SKM-1 (cell line): Measurements from ENCODE around the gene VPREB3.

Experiments
- DNase-seq: peaks from one replicate; lab custom pipeline; 2025; ENCODE audit not compliant: unreplicated experiment; lab: John Stamatoyannopoulos, UW

The VPREB3 gene

GRCh38 chr22:23783265-23784150 lies 29.3 kb upstream of the VPREB3 start:
- DNase-seq = no peak

DNA sequence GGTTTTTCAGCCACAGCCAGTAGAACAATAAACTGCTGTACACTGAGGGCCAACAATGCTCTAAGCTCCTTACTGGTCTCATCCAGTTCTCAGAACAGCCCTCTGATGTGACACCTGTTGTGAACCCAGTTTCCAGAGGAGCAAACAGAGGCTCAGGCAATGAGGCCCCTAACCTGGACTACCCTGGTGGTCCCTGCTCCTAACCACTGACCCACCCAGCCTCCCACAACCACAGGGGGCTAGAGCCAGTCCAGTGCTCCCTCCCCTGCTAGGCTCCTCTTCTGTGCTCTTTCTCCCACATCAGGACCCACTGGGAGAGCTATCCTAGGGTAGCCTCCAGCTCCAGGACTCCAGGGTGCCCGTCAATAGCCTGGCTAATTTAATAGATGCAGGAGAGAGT lies 28.5 kb upstream of the VPREB3 start:
- no peak for DNase-seq

DNA sequence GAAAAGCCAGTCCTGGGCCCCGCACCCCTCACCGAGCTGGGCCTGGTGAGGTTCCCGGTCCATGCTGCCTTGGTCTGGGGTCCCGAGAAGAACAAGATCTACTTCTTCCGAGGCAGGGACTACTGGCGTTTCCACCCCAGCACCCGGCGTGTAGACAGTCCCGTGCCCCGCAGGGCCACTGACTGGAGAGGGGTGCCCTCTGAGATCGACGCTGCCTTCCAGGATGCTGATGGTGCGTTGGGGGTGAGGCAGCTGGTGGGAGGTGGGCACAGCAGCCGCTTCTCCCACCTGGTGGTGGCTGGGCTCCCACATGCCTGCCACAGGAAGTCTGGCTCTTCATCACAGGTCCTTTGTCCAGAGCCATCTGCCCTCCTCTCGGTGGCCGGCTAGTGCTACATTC lies 28.0 kb upstream of the VPREB3 start:
- no peak for DNase-seq

DNA sequence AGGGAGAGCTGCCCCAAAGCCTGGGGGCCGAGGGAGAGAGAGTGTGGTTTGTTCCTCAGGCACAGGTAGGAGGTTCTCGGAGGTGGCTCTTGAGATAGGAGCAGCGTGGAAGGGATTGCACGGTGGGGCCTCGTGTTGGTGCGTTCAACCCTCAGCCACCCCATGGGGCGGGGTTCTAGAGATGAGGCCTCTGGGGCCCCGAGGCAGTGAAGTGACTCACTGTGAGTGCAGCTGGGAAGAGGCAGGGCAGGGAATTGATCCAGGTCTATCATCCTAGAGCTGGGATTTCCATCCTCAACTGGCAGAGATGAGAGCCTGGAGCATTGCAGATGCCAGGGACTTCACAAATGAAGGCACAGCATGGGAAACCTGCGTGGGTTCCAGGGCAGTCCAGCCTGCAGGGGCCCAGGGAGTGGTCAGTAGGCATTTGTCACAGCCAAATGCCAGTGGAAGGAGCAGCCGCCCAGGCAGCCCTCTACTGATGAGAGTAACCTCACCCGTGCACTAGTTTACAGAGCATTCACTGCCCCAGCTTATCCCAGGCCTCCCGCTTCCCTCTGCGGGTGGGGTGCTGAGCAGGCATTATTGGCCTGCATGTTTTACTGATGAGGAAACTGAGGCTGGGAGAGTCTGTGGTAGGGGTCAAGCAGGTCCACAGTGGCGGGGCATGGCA lies 27.4 kb upstream of the VPREB3 start:
- DNase-seq = no peak

GRCh38 chr22:23781065-23781464 lies 26.8 kb upstream of the VPREB3 start:
- DNase-seq = no peak

DNA sequence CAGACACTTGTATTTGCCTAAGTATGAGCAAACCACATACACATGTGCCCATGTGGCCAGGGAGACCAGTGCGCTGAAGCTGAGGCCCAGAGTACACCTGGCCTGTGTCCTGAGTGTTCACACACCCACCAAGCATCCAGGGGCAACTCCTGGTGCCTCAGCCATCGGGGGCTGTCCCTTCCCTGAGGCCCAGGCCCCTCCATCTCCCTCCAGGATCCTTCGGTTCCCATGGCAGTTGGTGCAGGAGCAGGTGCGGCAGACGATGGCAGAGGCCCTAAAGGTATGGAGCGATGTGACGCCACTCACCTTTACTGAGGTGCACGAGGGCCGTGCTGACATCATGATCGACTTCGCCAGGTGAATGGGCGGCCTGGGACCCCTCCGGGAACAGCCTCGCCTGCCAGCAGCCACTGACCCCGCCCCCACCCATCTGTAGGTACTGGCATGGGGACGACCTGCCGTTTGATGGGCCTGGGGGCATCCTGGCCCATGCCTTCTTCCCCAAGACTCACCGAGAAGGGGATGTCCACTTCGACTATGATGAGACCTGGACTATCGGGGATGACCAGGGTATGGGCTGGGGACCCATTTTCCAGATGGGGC lies 26.0 kb upstream of the VPREB3 start:
- no peak for DNase-seq

DNA sequence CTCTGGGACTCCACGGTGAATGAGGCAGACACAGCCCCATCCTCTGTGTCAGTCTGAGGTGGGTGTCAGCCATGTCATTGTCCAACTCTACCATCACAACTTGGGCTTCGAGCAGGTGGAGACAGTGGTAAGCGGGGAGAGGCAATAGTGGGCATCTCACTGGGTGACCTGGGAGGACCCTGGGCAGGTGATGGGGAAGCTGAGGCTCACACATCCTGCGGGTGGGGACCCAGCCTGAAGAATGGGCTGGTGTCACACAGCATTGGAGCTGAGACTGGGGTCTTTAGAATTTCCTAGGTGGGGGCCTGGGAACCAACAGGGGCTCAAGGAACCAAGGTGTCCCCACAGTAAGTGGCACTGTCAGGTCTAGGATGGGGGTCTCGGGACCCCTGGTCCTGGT lies 25.5 kb upstream of the VPREB3 start:
- no peak for DNase-seq

DNA sequence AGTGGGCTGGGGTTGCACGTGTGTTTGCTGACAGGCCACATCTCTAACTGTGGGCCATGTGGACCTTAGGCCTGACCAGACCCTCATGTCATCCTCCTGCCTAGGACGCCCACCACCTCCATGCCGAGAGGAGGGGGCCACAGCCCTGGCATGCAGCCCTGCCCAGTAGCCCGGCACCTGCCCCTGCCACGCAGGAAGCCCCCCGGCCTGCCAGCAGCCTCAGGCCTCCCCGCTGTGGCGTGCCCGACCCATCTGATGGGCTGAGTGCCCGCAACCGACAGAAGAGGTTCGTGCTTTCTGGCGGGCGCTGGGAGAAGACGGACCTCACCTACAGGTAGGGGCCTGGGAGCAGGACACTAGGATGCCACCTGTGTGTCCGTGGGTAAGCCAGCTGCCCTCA lies 24.9 kb upstream of the VPREB3 start:
- no peak for DNase-seq

DNA sequence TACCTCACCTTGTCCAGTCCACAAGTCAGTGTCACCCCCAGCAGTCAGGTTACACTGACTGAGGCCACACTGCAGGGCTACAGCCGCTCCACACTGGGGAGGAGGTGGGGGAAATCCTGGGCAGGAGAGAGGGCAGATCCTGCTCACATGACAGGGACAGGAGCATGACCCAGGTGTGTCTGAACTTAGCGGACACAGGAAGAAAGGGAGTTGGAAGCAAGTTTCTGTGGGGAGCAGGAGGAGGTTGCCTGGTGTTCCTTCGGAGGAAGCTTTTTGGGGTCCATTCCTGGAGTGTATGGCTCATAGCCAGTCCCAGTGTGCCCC lies 24.3 kb upstream of the VPREB3 start:
- no peak for DNase-seq

DNA sequence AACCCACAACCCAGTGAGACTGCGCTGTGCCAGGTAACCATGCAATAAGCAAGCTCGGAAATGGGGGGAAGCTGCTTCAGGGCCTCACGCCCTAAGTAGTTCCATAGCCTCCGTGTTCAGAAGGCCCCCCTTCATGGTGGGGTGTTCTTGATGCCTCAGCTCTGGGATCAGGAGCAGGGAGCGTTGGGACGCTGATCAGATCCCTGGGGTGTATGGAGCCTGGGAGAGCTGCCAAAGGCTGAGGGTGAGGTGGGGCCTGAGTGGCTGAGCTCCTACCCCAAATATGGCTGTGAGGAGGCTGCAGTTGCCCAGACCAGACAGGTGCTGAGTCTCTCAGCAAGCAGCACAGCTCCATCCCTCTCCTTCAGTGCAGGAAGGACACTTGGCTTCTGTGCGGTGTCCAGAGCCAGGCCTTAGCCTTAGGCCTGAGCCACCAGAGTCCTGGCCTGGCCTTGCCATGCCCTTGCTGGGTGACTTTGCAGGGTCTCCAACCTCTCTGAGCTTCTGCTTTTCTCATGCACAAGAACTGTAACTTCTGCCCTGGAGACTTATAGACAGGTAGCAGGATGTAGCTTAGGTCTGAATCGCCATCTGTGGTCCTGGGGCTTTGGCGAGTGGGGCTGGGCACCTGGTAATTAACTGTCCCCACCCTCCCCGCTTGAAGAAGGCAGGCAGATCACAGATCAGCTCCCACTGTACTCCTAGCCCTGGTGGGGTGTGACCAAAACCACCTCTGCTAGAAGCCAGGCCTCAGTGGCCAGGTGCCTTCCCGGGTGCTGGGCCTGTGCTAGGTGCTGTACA lies 23.8 kb upstream of the VPREB3 start:
- no peak for DNase-seq

- no peak for DNase-seq
Measured at GRCh38 chr22:23775779-23776375, 21.7 kb upstream of the VPREB3 start.

DNA sequence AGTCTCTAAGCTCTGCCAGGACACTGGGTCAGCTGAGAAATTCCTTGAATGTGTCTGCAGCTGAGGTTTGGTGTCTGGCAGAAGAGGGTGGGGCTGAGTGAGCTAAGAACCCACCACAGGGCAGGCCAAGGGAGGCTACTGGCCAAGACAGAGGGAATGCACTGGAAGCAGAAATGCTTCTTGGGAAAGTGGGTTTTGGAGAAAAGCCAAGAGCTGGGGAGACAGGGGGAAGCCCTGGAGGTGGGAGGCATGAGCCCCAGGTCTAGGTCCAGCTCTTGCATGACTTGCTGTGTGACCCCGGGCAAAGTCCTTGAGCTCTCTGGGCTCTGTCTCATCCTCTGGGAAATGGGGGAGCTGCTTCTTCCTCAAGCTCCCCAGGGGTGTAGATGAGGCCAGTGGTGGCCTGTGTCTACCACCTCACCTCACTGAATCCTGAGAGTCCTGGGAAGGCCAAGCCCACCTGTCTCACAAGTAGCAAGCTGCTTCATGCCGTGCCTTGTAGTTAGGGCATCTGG lies 20.8 kb upstream of the VPREB3 start:
- DNase-seq = no peak

GRCh38 chr22:23774114-23774921 lies 20.1 kb upstream of the VPREB3 start:
- DNase-seq = no peak

DNA sequence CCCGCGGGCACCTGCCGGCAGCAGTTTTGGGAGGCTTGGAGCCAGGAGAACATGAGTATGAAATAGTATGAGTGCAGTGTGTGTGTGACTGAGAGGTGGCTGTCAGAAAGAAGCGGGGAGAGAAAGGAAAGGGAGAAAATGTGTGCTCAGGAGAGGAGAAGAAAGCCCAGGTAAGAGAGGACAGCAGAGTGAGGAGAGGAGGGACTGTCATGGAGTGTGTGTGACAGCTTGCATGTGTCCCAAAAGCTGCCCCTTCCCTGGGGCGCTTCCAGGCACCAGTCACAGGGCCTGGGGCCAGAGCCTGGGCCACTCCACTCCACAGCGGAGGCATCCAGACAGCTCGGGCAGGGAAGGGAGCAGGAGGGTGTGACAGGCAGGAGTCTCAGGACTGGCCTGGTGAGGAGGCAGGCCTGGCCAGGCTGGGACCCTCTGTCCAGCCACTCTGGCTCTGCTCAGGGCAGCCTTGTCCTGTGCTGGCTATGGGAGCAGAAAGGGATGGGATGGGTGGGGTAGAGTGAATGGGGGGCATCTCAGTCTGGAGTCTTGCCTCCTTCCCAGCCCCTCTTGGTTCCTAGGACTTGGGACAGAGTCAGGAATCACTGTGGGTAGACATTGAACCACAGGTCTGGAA lies 19.4 kb upstream of the VPREB3 start:
- no peak for DNase-seq

GRCh38 chr22:23772649-23773473 lies 18.6 kb upstream of the VPREB3 start, which contains the start of gene MMP11:
MMP11 (plus strand) TSS chr22:23772849; CDS start chr22:23772871, 22 bp downstream.
- no peak for DNase-seq

- no peak for DNase-seq
Measured at GRCh38 chr22:23772315-23772648, 18.1 kb upstream of the VPREB3 start.

DNA sequence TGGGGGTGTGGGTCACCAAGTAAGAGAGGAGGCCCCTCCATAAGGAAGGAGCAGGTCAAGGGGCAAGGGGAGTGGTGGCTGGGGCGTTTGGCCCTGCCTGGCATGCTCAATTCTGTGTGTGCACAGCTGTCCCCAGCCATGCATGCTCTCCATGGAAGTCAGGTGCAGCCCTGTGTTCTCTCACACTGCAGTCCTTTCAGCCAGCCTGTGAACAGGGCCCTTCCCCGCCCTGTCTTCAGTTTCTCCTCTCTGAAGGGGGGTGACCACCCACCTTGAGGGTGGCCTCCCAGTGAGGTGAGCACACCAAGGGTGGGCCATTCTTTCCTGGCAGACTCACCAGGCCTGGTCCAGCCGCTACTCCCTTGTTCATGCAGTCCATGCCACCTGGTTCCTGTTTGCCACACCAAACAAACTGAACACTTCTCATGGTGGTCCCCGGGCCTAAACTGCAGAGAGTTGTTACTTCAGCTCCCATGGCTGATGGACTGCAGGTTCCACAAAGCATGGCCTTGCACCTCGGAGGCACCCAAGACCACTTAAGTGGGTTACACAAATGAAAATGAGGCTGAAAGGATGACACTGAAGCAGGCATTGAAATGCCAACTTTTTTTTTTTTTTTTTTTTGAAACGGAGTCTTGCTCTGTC lies 15.2 kb upstream of the VPREB3 start:
- DNase-seq = no peak
